ENCODE results near the gene LRRC75B. TPM values are rescaled to one million over a fixed set of nuclear protein-coding genes. Genes with fewer than 3 reads are reported as not detected.

The LRRC75B gene
- total RNA-seq, 1 donor from 2014 or later = 6.2 TPM

GRCh38 chr22:24588757-24589481 is 4.0 kb downstream of the LRRC75B start:
- Histone ChIP-seq H3K9ac (ENCODE audit: low read length) (peak overlapping the region; percentile 10), H2AFZ (ENCODE audit: low read depth, low read length) (peak overlapping the region; percentile 41), H3K79me2 (ENCODE audit: insufficient read depth, low read length) (no peaks in the 10 kb centered on the region), H3K9me3 (ENCODE audit: insufficient read depth, low read depth, low read length) (no peaks in the 10 kb centered on the region), H3K4me3 (ENCODE audit: insufficient read depth, low read depth, low read length) (no peak overlapping the region), H3K27me3 (ENCODE audit: insufficient read depth, low read length) (no peaks in the 10 kb centered on the region), H3K4me2 (ENCODE audit: low read length) (peak overlapping the region; percentile 26), H3K36me3 (ENCODE audit: insufficient read depth, low read length) (no peaks in the 10 kb centered on the region), H3K4me1 (ENCODE audit: insufficient read depth, low read length) (peaks cover 16% of the 10 kb centered on the region), H3K27ac (ENCODE audit: low read depth, low read length) (no peak overlapping the region), H4K20me1 (ENCODE audit: insufficient read depth, low read length) (no peaks in the 10 kb centered on the region)
- peaks cover 1% of the 10 kb centered on the region for H3K36me3 Mint-ChIP-seq (ENCODE audit: low read depth, unreplicated experiment)
- peaks cover 4% of the 10 kb centered on the region for H3K4me1 Mint-ChIP-seq (ENCODE audit: low read depth, unreplicated experiment)
- no peaks in the 10 kb centered on the region for H3K27me3 Mint-ChIP-seq (ENCODE audit: low read depth, unreplicated experiment)
- FAIRE-seq (no peak), DNase-seq (ENCODE audit: low read depth) (no peak)
- TF ChIP-seq CTCF (IDR thresholded peaks at IDR 0.05; ENCODE audit: insufficient read depth, low read depth, low read length) (no peak), EZH2 (IDR thresholded peaks at IDR 0.05; ENCODE audit: insufficient read depth, low read length) (no peak)
- no peak overlapping the region for H3K4me3 Mint-ChIP-seq (ENCODE audit: unreplicated experiment)
- no peak overlapping the region for H3K27ac Mint-ChIP-seq (ENCODE audit: unreplicated experiment)
- no peaks in the 10 kb centered on the region for H3K9me3 Mint-ChIP-seq (ENCODE audit: unreplicated experiment)

GRCh38 chr22:24588381-24588756 is 4.5 kb downstream of the LRRC75B start:
- no peaks in the 10 kb centered on the region for H3K27me3 ChIP-seq (ENCODE audit: insufficient read depth, low read length)
- no peaks in the 10 kb centered on the region for H3K27me3 Mint-ChIP-seq (ENCODE audit: low read depth, unreplicated experiment)
- H3K36me3 ChIP-seq (ENCODE audit: insufficient read depth, low read length) = no peaks in the 10 kb centered on the region
- H3K4me1 Mint-ChIP-seq (ENCODE audit: low read depth, unreplicated experiment) = peaks cover 10% of the 10 kb centered on the region
- H3K4me1 ChIP-seq (ENCODE audit: insufficient read depth, low read length) = peaks cover 21% of the 10 kb centered on the region
- DNase-seq (ENCODE audit: low read depth) (no peak), FAIRE-seq (no peak)
- no peak overlapping the region for H3K27ac ChIP-seq (ENCODE audit: low read depth, low read length)
- H3K4me3 Mint-ChIP-seq (ENCODE audit: unreplicated experiment) = no peak overlapping the region
- H3K9me3 ChIP-seq (ENCODE audit: insufficient read depth, low read depth, low read length) = no peaks in the 10 kb centered on the region
- H3K79me2 ChIP-seq (ENCODE audit: insufficient read depth, low read length) = no peaks in the 10 kb centered on the region
- H3K36me3 Mint-ChIP-seq (ENCODE audit: low read depth, unreplicated experiment) = peaks cover 1% of the 10 kb centered on the region
- H4K20me1 ChIP-seq (ENCODE audit: insufficient read depth, low read length) = no peaks in the 10 kb centered on the region
- H3K9ac ChIP-seq (ENCODE audit: low read length) = peak overlapping the region; percentile 10
- no peak overlapping the region for H3K27ac Mint-ChIP-seq (ENCODE audit: unreplicated experiment)
- H2AFZ ChIP-seq (ENCODE audit: low read depth, low read length) = peak overlapping the region; percentile 41
- no peaks in the 10 kb centered on the region for H3K9me3 Mint-ChIP-seq (ENCODE audit: unreplicated experiment)
- peak overlapping the region; percentile 26 for H3K4me2 ChIP-seq (ENCODE audit: low read length)
- TF ChIP-seq CTCF (IDR thresholded peaks at IDR 0.05; ENCODE audit: insufficient read depth, low read depth, low read length) (no peak), EZH2 (IDR thresholded peaks at IDR 0.05; ENCODE audit: insufficient read depth, low read length) (no peak)
- H3K4me3 ChIP-seq (ENCODE audit: insufficient read depth, low read depth, low read length) = no peak overlapping the region

- Mint-ChIP-seq H3K9me3 (ENCODE audit: unreplicated experiment) (no peaks in the 10 kb centered on the region), H3K27me3 (ENCODE audit: low read depth, unreplicated experiment) (no peaks in the 10 kb centered on the region), H3K4me3 (ENCODE audit: unreplicated experiment) (no peak overlapping the region), H3K36me3 (ENCODE audit: low read depth, unreplicated experiment) (peaks cover 1% of the 10 kb centered on the region), H3K4me1 (ENCODE audit: low read depth, unreplicated experiment) (peaks cover 10% of the 10 kb centered on the region), H3K27ac (ENCODE audit: unreplicated experiment) (no peak overlapping the region)
- no peaks in the 10 kb centered on the region for H3K36me3 ChIP-seq (ENCODE audit: insufficient read depth, low read length)
- no peak overlapping the region for H3K4me3 ChIP-seq (ENCODE audit: insufficient read depth, low read depth, low read length)
- no peak overlapping the region for H2AFZ ChIP-seq (ENCODE audit: low read depth, low read length)
- H3K27ac ChIP-seq (ENCODE audit: low read depth, low read length) = no peak overlapping the region
- FAIRE-seq (no peak), DNase-seq (ENCODE audit: low read depth) (no peak)
- H3K27me3 ChIP-seq (ENCODE audit: insufficient read depth, low read length) = no peaks in the 10 kb centered on the region
- peak overlapping the region; percentile 26 for H3K4me2 ChIP-seq (ENCODE audit: low read length)
- TF ChIP-seq CTCF (IDR thresholded peaks at IDR 0.05; ENCODE audit: insufficient read depth, low read depth, low read length) (no peak), EZH2 (IDR thresholded peaks at IDR 0.05; ENCODE audit: insufficient read depth, low read length) (no peak)
- no peaks in the 10 kb centered on the region for H4K20me1 ChIP-seq (ENCODE audit: insufficient read depth, low read length)
- H3K9ac ChIP-seq (ENCODE audit: low read length) = no peak overlapping the region
- no peaks in the 10 kb centered on the region for H3K9me3 ChIP-seq (ENCODE audit: insufficient read depth, low read depth, low read length)
- no peaks in the 10 kb centered on the region for H3K79me2 ChIP-seq (ENCODE audit: insufficient read depth, low read length)
- peaks cover 21% of the 10 kb centered on the region for H3K4me1 ChIP-seq (ENCODE audit: insufficient read depth, low read length)
Observed at GRCh38 chr22:24587948-24588347, 4.9 kb downstream of the LRRC75B start.

All from astrocyte (in vitro differentiated cells and primary cell).